Psoas muscle (tissue), 8 donors: ENCODE data around the gene CADPS. TPM values are rescaled to one million over a fixed set of nuclear protein-coding genes. Genes with fewer than 3 reads are reported as not detected.

Experiments used
- ATAC-seq, 4 donors: fragments of 200-7000 bp; cut with Tn5 transposase; one replicate each; pipeline ENCODE4 v1.9.1; 2020; ENCODE audit warnings: moderate library complexity in 3 of 4, mild to moderate bottlenecking in 2 of 4
- DNase-seq, 2 donors: peaks; one replicate each; pipeline ENCODE4 v3.0.0-alpha.2; 2020
- H3K27ac ChIP-seq: fragments of 200-600 bp; one replicate; pipeline ENCODE4 v1.8.0; 2022
- H3K27me3 ChIP-seq, 3 donors: fragments of 200-600 bp in 1 of 3; one replicate each; pipeline versions ENCODE4 v1.6.1 to v1.8.0; 2013 to 2022; ENCODE audit warnings: low read length in 2 of 3, mild to moderate bottlenecking in 2 of 3, moderate library complexity in 1 of 3; ENCODE audit not compliant: insufficient read depth in 3 of 3
- H3K36me3 ChIP-seq, 2 donors: fragments of 200-600 bp in 1 of 2; one replicate each; pipeline versions ENCODE4 v1.6.1 to v1.8.0; 2013 to 2022; ENCODE audit warnings: low read depth in 1 of 2, mild to moderate bottlenecking in 1 of 2, moderate library complexity in 1 of 2; ENCODE audit not compliant: insufficient read depth in 1 of 2
- H3K4me1 ChIP-seq: fragments of 200-600 bp; one replicate; pipeline ENCODE4 v1.8.0; 2022
- H3K4me3 ChIP-seq: fragments of 200-600 bp; one replicate; pipeline ENCODE4 v1.8.0; 2022; ENCODE audit warnings: mild to moderate bottlenecking
- H3K9me3 ChIP-seq: fragments of 200-600 bp; one replicate; pipeline ENCODE4 v1.8.0; 2022
- CTCF ChIP-seq: fragments of 200-600 bp; IDR thresholded peaks from one replicate; pipeline ENCODE4 v1.8.0; 2022; ENCODE audit warnings: antibody characterized with exemption
- WGBS, 3 donors: extraction: QIAGEN DNeasy Blood & Tissue Kit; methylation state at CpG; one replicate each; pipeline versions ENCODE4 v1.1.6 to v1.1.7; 2013; 5-methylcytosine and 5-hydroxymethylcytosine counted together
- intact Hi-C, 2 donors: fragments of 100-400 bp; cut with DNase I; formaldehyde crosslinking; loops; one replicate each; pipeline versions ENCODE4 v1.11.0 to v1.14.2; 2022
- polyA plus RNA-seq, 3 donors: library from polyadenylated mRNA; stranded (reverse); fragments of 200-250 nt; gene quantifications; one replicate each; pipeline ENCODE4 v1.2.3, GENCODE V29; 2013
- total RNA-seq, 4 donors: library from RNA; stranded (reverse); fragmentation: NEBNext Ultra II Directional in 2 of 4; extraction: Animal tissue kit (Norgen Biotek cat#: 25700) in 2 of 4; gene quantifications; one replicate each; pipeline versions ENCODE4 v1.2.1 to v1.2.4, GENCODE V29; 2021 to 2023
- donor health status: healthy with polysubstance abuse.
- donor health status: DM: no; HTN: no; CAD: no; lungs with moderate emphysema.
- donor health status: Bipolar disorder and iron deficiency.
- donor health status: healthy.
- donor health status: DM: yes; HTN: yes; CAD: no.
- donor health status: DM: no; HTN: no; CAD: no.
- donor health status: DM: no; HTN: no; CAD: no.
- donor health status: DM: yes; HTN: yes; CAD: no.

Gene CADPS
- total and polyA plus RNA-seq, 7 donors: 0.01 to 0.07 (median 0.04) TPM; not detected in 4

DNA sequence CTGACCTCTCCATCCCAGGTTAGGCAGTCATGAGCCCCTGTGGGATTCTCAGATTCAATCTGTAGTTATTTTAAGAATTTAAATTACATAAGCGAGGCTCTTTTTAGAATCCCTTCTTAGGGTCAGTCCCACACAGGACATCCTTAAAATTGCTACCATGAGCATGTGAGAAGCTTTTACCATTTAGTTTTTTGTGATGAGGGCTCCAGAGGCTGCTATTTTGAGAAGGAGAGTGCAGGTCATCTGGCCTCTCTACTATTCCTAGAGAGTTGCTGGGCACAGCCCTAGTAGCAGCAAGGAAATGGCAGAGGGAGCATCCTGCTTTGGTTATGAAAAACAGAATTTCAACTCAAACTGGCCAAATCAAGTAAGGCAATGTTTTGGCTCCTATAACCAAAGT lies 13.6 kb upstream of the CADPS start:
- TF ChIP-seq CTCF: no peak
- 42 to 72% (median 45%) methylated on average over 1 of the region's 1 CpG for WGBS, 3 donors
- Histone ChIP-seq H3K4me1 (no peaks in the 10 kb centered on the region), H3K9me3 (no peaks in the 10 kb centered on the region), H3K27ac (no peak overlapping the region), H3K4me3 (no peak overlapping the region), H3K27me3 (no peaks in the 10 kb centered on the region), H3K36me3 (no peaks in the 10 kb centered on the region)
- DNase-seq: no peak
- intact Hi-C loops: no loop called here
- no peak for ATAC-seq

- Histone ChIP-seq H3K9me3 (no peaks in the 10 kb centered on the region), H3K27ac (no peak overlapping the region), H3K27me3 (peaks cover 0 to 2% (median 0%) of the 10 kb centered on the region in 3 donors), H3K4me1 (no peaks in the 10 kb centered on the region), H3K4me3 (no peak overlapping the region), H3K36me3 (no peaks in the 10 kb centered on the region)
- ATAC-seq (no peak), DNase-seq (no peak)
- TF ChIP-seq CTCF: no peak
- WGBS, 3 donors: 27 to 34% (median 29%) methylated on average over 3 of the region's 3 CpGs
- intact Hi-C loops: no loop called here
Measured at GRCh38 chr3:62888180-62888579, 13.0 kb upstream of the CADPS start.

DNA sequence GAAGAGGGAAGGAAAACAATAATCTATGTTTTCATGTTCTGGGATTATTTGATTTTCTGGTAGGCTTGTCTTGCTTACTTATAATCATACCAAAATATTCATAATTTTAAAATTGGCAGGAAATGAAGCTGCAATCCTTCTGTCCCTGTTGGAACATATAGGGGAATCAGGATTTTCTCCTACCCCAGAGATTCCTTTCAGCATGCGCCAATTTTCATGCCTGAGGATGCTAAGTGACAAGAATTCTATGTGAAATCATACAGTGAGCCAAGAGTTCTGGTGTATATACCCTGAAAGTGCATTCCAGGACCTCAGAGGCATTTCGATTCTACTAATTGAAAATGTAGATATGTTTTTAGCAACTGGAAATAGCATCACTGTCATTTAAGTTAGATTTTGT lies 9.9 kb upstream of the CADPS start:
- no peak for ATAC-seq
- no peak for TF ChIP-seq CTCF
- H3K27me3 ChIP-seq: peaks cover 0 to 5% (median 0%) of the 10 kb centered on the region in 3 donors
- intact Hi-C loops: no loop called here
- no peak overlapping the region for H3K4me3 ChIP-seq
- no peak overlapping the region for H3K27ac ChIP-seq
- no peaks in the 10 kb centered on the region for H3K4me1 ChIP-seq
- no peaks in the 10 kb centered on the region for H3K9me3 ChIP-seq
- 42 to 43% (median 43%) methylated on average over 2 of the region's 2 CpGs for WGBS, 3 donors
- no peak for DNase-seq
- no peaks in the 10 kb centered on the region for H3K36me3 ChIP-seq

- H3K27me3 ChIP-seq: peaks cover 0 to 5% (median 0%) of the 10 kb centered on the region in 3 donors
- DNase-seq (no peak), ATAC-seq (no peak)
- no peak for TF ChIP-seq CTCF
- intact Hi-C loops: no loop called here
- no peaks in the 10 kb centered on the region for H3K36me3 ChIP-seq
- H3K27ac ChIP-seq: no peak overlapping the region
- WGBS, 3 donors: 17 to 24% (median 17%) methylated on average over 3 of the region's 3 CpGs
- no peaks in the 10 kb centered on the region for H3K9me3 ChIP-seq
- no peaks in the 10 kb centered on the region for H3K4me1 ChIP-seq
- H3K4me3 ChIP-seq: no peak overlapping the region
Measured at GRCh38 chr3:62884096-62884870, 9.1 kb upstream of the CADPS start.
